Measurements from ENCODE around the gene COA7. TPM values are rescaled to one million over a fixed set of nuclear protein-coding genes. Genes with fewer than 3 reads are reported as not detected.
"Not testable (repeated sequence)": the region's sequence is repeated elsewhere in the genome, so short reads cannot be mapped to it uniquely, and the experiment has no call there.

The COA7 gene
- total and polyA plus RNA-seq, 11 donors, result 6.4 to 19.5 (median 16.3) TPM

DNA sequence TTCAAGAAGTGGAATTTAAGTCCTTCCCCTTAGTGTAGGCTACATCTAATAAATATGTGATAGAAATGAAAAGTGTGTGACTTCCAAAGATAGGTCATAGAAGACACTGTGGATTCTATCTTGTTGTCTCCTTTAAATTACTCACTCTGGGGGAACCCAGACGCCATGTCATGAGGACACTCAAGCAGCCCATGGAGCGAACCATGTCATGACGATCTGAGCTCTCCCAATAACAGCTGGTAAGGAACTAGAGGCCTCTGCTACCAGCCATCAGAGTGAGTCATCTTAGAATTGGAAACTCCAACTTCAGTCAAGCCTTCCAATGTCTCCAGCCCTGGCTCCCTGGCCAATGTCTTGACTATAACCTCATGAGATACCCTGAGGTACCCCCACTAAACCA lies 6.3 kb downstream of the COA7 start:
- Histone ChIP-seq H3K4me3 (no peak overlapping the region), H3K9me3 (no peaks in the 10 kb centered on the region), H3K27ac (no peak overlapping the region), H3K4me1 (peaks cover 0 to 1% (median 0%) of the 10 kb centered on the region in 12 donors), H3K27me3 (no peaks in the 10 kb centered on the region), H3K36me3 (peaks cover 0 to 61% (median 46%) of the 10 kb centered on the region in 9 donors)
- intact Hi-C loops (cut with DNase I), result loop anchor here in 3 of 10 donors (10.0 kb wide), 2 partner anchors 233 to 493 kb away; partner anchors contain the start of genes ECHDC2 (in 2 of the 3) and SCP2 (in 2 of the 3)
- 93 to 98% (median 95%) methylated on average over 3 of the region's 3 CpGs for WGBS, 4 donors
- TF ChIP-seq, protein P1, sequence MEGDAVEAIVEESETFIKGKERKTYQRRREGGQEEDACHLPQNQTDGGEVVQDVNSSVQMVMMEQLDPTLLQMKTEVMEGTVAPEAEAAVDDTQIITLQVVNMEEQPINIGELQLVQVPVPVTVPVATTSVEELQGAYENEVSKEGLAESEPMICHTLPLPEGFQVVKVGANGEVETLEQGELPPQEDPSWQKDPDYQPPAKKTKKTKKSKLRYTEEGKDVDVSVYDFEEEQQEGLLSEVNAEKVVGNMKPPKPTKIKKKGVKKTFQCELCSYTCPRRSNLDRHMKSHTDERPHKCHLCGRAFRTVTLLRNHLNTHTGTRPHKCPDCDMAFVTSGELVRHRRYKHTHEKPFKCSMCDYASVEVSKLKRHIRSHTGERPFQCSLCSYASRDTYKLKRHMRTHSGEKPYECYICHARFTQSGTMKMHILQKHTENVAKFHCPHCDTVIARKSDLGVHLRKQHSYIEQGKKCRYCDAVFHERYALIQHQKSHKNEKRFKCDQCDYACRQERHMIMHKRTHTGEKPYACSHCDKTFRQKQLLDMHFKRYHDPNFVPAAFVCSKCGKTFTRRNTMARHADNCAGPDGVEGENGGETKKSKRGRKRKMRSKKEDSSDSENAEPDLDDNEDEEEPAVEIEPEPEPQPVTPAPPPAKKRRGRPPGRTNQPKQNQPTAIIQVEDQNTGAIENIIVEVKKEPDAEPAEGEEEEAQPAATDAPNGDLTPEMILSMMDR (IDR thresholded peaks at IDR 0.05), result no peak
- no peak for TF ChIP-seq POLR2A (IDR thresholded peaks at IDR 0.05)
- no peak for DNase-seq
- ATAC-seq, result no peak

DNA sequence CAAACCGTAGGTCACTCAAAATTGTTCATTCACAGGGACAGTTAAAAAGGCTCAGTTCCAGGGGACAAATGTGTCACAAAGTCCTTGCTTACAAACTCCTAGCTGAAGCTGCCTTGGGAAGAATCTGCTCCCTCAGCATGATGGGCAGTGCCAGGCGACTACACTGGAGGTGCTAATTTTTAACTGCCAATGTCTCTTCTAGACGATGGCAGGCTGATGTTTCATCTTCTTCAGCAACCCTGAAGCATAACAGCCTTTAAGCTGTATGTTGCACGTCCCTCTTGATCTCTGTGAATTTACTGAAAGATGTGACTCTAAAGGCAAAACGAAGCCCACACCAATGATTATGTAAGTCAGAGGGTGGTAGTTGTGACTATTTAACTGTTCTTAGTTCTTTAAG lies 11.3 kb downstream of the COA7 start:
- Histone ChIP-seq H3K9me3 (peaks cover 0 to 4% (median 0%) of the 10 kb centered on the region in 12 donors), H3K27me3 (no peaks in the 10 kb centered on the region), H3K27ac (no peak overlapping the region), H3K36me3 (peaks cover 0 to 58% (median 44%) of the 10 kb centered on the region in 9 donors), H3K4me1 (peaks cover 0 to 6% (median 0%) of the 10 kb centered on the region in 12 donors), H3K4me3 (no peak overlapping the region)
- TF ChIP-seq, protein P1 (IDR thresholded peaks at IDR 0.05), result no peak
- TF ChIP-seq POLR2A (IDR thresholded peaks at IDR 0.05), result no peak
- no peak for ATAC-seq
- intact Hi-C loops (cut with DNase I), result loop anchor here in 9 of 10 donors (2.0 to 10.0 kb wide), 10 partner anchors 84 to 562 kb away; partner anchors contain the start of genes TUT4 (in 3 of the 9), CC2D1B (in 1 of the 9), GPX7 (in 1 of the 9) and ORC1 (in 1 of the 9)
- DNase-seq, result no peak
- WGBS, 4 donors, result 93 to 100% (median 95%) methylated on average over 5 of the region's 5 CpGs

DNA sequence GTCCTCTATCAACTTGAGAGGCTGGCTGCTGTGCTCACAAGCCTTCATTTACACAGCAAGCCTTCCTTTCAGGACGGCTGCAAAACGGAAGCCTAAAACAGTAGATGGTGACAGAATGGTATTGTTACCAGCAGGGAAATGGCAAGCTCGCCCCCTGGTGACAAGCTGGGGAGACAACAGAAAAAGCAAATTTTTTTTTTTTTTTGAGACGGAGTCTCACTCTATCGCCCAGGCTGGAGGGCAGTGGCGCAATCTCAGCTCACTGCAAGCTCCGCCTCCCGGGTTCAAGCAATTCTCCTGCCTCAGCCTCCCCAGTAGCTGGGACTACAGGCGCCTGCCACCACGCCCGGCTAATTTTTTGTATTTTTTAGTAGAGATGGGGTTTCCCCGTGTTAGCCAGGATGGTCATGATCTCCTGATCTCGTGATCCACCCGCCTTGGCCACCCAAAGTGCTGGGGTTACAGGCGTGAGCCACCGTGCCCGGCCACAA lies 11.8 kb downstream of the COA7 start:
- WGBS, 4 donors, result 57 to 61% (median 60%) methylated on average over 17 of the region's 17 CpGs
- intact Hi-C loops (cut with DNase I), result loop anchor here in 9 of 10 donors (2.0 to 10.0 kb wide), 10 partner anchors 84 to 562 kb away; partner anchors contain the start of genes TUT4 (in 3 of the 9), CC2D1B (in 1 of the 9), GPX7 (in 1 of the 9) and ORC1 (in 1 of the 9)

DNA sequence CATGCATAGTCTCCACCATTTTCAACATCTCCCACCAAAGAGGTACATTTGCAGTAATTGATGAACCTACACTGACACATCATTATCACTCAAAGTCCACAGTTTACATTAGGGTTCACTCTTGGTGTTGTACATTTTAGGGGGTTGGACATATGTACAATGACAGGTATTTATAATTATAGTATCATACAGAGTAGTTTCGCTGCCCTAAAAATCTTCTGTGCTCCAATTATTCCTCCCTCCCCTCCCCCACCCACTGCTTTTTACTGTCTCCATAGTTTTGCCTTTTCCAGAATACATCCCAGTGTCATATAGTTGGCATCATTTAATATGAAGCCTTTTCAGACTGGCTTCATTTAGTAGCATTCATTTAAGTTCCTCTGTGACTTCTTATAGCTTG lies 13.6 kb downstream of the COA7 start:
- TF ChIP-seq POLR2A (IDR thresholded peaks at IDR 0.05), result no peak
- TF ChIP-seq, protein P1 (IDR thresholded peaks at IDR 0.05), result no peak
- no peak for DNase-seq
- Histone ChIP-seq H3K36me3 (peaks cover 0 to 35% (median 27%) of the 10 kb centered on the region in 9 donors), H3K27me3 (no peaks in the 10 kb centered on the region), H3K4me1 (peaks cover 0 to 6% (median 0%) of the 10 kb centered on the region in 12 donors), H3K4me3 (no peak overlapping the region), H3K27ac (no peak overlapping the region), H3K9me3 (peaks cover 0 to 4% (median 0%) of the 10 kb centered on the region in 12 donors)
- WGBS, 4 donors, result 90 to 100% (median 94%) methylated on average over 1 of the region's 1 CpG
- no peak for ATAC-seq
- intact Hi-C loops (cut with DNase I), result loop anchor here in 9 of 10 donors (10.0 kb wide), 7 partner anchors 130 to 560 kb away; partner anchors contain the start of genes TUT4 (in 3 of the 9), ORC1 (in 1 of the 9) and PRPF38A (in 1 of the 9)

More for the DNA sequence above, 11.8 kb downstream of the COA7 start:
- H3K4me1 ChIP-seq, H3K4me3 ChIP-seq, H3K27me3 ChIP-seq, H3K9me3 ChIP-seq, H3K27ac ChIP-seq: not testable (repeated sequence)
- H3K36me3 ChIP-seq, result peaks cover 0 to 53% (median 39%) of the 10 kb centered on the region in 9 donors
- ATAC-seq (peak in 3 of 4 donors; percentile 78 to 86 (median 85)), DNase-seq (peak; percentile 59 to 78 (median 65))
- TF ChIP-seq, protein P1 (IDR thresholded peaks at IDR 0.05), result peak; percentile 56 to 84 (median 68)

All from heart left ventricle (tissue), 16 donors.